ENCODE data around the gene NCL.
"Not testable (repeated sequence)": the region's sequence is repeated elsewhere in the genome, so short reads cannot be mapped to it uniquely, and the experiment has no call there.

NCL gene

DNA sequence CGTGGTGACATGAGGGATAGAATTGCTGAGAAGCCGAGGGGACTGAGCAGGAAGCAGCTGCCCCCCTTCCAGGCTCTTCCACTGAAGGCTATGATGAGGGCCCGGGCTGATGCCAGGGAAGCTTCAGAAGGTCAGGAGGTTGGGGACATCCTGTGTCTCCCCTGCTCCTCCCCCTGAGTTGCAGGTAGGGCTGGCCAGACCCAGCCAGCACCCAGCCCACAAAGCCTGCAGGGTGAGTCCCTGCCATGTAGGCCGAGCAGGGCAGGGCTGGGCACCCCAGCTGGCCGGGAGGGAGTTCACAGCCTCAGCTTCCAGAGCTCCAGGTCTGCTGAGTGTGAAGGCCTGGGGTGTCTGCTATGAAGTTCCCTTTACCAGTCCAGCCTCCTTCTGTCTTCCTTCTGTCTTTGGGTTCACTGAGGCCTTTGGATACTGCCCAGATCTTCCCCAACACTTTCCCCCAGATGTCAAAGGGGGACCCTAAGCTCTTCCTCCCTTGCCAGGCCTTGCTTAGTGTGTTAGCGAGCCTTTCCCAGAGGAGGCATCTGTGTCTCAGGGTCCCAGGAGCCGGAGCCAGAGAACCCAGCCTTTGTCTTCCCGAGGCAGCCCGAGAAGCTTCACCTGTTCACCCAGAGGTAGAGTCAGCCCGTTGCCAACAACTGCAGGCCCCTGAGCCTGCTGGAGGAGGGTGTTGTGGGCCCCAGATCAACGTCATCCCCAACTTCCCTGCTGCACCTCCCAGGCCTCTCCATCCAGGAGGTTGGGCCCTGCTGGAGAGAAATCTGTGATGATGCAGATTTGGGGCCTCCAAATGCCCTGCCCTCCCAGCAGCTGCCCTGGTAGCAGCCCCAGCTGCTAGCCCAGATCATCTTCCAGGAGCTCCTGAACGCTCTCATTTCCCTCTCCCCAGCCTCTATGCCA lies 3.6 kb upstream of the NCL start:
- no peak for DNase-seq

DNA sequence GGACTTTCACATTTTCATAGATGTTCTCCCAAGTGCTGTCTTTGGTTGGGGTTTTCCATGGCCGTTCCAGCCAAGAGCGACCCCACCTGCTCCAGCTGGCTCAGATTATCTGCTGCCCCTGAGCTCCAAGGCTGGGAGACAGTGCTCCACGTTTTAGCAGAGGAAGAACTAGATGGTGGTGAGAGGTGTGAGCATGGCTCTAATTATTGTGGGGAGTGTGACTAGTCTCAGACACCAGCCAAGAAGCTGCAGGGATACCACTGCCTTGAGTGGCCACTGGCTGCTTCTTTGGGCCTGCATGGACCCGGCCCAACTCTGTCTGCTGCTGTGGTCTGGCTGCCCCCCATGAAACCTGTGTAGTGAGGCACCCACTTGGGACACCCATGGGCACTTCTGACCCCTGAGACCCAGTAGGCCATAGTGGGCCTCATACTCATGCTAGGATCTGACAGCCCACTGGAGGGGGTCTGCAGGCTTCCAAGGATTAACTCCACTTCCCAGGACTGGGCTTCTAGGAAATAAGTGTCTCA lies 2.8 kb upstream of the NCL start:
- DNase-seq, result no peak

DNA sequence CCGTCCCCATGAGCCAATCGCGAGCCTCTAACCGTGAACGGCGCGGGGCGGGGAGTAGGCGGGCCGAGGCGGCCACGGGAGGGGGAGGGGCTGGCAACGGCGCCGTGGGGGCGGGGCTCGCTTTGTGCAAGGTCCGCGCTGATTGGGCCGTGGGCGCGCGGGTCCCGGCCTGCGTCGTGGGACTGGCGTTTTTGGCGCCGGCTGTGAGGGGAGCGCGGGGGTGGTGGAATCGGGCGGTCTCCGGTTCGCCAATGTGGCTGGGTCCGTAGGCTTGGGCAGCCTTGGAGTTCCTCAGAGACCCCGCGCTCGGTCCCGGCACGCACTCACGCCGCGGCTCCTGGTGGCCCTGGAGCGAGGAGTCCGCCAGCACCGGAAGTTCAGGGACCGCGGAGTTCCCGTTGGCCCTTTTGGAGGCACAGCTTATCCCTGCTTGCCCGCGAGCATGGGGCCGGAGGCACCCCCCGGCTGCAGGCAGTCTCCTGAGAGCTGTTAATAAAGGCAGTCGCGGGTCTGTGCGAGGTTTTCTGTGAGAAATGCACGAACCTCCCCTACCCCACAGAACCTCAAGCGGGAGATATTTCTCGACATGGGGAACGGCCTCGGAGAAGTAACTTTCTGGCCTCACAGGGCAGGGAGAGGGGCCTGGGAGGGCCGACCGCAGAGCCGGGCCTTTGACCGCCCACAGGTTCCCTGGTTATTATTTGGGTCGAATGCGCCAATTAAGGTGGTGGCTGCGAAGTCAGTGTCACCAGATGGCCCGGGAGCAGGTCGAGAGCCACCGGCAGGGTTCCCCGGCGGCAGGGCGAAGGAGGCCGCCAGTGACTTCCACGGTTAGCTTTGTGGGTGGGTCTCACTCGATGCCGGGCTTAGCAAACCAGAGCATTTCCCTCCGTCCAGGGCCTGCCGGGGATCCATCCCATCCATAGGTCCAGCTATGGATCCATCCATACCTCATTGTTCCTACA lies 574 bp upstream of the NCL start:
- DNase-seq, result peak; percentile 97 to 100

DNA sequence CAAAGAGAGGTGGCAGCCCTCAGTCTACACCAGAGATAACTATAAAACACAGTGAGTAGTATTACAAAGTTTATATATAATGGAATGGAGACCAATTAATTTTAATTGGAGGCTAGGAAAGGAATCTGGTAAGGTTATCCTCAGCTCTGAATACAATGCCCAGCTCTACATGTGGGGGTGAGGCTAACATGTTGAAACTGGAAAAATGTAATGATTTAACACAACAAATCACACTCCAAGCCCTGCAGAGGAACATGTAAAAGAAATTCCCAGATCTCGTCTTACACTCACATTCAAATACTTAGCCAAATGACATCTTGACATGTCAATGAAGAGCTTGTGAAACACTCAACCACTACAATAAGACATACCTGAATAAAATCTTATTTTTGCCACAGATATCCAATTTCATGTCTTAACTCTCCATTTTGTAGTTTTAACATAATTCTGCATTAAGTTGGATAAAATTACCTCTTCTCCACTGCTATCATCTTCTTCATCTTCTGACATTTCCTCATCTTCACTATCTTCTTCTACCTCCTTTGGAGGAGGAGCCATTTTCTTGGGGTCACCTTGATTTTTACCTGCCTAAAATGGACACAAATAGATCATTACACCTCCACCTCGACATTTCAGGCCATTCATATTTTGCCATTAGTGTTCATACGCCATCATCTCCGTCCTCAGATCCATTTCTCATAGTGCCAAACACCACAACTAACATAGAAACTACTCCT lies 1.4 kb downstream of the NCL start:
- no peak for DNase-seq

DNA sequence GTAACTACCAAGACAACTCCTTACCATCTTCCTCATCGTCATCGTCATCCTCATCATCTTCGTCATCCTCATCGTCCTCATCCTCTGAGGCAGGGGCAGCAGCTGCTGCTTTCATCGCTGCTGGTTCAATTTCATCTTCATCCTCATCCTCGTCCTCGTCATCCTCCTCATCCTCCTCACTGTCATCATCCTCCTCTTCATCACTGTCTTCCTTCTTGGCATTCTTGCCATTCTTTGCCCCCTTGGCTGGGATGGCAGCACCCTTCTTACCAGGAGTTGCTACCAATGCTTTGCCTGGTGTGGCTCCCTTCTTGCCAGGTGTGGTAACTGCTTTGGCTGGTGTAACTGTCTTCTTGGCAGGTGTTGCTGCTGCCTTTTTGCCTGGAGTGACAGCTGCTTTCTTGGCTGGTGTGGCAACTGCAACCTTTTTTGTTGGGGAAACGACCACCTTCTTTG lies 2.7 kb downstream of the NCL start:
- no peak for DNase-seq

DNA sequence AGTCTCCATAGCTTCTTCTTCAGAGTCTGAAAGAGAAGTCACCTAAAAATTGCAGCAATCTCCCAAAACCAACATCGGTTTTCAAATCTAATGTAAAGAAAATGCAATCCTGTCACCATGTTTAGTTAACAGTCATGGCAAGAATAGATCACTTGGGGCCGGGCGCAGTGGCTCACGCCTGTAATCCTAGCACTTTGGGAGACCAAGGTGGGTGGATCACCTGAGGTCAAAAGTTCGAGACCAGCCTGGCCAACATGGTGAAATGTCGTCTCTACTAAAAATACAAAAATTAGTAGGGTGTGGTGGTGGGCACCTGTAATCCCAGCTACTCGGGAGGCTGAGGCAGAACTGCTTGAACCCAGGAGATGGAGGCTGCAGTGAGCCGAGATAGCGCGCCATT lies 3.4 kb downstream of the NCL start:
- DNase-seq, result not testable (repeated sequence)

DNA sequence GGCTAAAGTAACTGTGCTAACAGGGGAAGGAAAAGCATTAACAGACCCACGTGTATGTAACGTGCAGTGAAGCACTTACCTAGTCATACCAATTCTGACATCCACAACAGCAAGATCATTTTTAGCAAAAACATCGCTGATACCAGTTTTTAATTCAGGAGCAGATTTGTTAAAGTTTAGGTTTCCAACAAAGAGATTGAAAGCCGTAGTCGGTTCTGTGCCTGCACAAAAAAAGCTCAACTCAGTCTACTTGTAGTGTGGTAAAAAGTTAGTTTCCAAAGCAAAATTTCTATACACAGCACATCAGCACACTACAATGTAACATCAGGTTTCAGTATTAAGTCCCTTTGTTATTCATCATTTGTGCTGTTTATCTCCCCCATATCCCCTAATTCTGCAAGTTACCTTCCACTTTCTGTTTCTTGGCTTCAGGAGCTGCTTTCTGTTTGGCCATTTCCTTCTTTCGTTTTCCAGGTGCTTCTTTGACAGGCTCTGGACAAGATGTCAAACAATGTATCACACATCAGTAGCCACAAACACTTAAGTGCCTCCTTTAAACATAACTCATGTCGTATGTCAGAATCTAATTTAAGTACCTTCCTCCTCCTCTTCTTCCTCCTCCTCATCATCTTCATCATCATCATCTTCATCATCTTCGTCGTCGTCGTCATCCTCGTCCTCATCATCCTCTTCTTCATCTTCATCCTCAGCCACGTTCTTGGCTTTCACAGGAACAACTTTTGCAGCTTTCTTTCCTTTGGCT lies 4.0 kb downstream of the NCL start:
- DNase-seq, result no peak

DNA sequence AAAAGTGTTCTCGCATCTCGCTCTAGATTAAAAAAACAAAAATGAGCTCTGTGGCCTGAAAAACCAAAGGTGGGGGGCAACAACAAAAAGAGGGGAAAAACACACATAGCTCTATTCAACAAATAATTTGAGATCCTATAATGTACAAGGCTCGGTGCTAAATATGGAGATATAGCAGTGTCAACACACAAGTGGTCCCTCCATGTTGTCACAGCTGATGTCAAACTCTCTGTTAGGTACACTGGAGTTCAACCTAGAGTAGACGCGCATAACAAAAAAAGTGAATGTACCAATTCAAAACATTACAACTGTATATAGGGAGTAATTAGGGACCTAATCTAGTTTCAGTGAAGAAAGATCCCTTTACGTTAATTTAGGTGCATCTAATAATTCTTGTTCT lies 5.9 kb downstream of the NCL start:
- DNase-seq, result no peak

DNA sequence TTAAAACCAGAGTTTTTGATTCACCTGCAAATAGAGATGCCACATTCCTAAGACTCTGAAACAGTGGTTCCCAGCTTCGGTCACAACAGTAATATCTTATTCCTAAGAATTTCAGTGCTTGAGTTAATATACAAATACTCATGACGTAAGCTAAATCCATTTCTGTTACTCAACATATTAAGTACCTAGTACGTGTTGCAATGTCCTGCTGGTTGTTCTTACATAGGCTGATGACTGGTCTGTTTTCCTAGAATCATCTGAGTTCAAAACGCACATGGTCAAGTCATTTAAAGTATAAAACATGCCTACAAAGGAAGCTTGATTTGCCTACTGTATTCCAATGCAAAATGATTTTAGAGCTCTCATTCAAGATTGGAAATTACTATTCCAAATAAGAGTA lies 7.2 kb downstream of the NCL start:
- no peak for DNase-seq

DNA sequence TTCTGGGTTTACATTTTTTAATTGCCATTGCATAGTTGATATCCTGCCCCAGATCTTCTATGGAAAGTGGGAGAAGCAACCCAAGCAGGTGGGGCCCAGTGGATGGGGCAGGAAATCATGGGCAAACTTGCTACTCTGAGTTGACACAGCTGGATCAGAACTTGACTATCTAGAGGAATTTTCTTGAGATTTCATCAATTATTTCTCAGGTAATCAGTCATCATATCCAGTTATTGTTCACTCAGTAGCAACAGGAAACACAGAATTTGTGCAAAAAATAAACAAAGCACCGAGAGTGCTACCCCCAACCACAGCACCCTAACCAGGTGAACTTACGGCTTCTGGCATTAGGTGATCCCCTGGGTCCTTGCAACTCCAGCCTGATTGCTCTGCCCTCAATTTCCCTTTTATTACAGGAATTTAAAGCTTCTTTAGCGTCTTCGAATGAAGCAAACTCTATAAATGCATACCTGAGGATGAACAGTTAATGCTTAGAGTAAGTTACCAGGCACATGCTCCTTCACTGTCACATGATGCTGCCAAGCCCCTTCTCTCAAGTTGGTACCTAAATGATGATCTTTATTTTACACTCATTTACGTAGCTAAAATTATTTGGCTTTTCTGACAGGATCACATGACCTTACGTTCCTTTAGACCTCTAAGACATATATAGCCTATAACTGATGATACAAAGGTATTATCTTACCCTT lies 7.8 kb downstream of the NCL start:
- DNase-seq, result no peak

DNA sequence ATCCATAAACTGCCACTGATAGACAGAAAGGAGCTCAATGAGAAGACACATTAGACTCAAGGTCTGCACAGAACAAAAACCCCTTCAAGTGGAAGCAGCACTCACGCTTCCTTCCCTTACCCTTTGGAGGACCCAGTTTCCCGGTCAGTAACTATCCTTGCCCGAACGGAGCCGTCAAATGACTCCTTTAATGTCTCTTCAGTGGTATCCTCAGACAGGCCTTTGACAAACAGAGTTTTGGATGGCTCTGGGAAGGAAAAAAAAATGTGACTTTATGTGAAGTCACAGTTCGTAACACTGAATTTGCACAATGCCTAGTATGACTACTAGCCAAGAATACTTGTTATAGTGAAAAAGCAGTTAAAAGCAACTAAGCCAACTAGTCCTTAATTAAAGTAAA lies 8.4 kb downstream of the NCL start:
- no peak for DNase-seq

DNA sequence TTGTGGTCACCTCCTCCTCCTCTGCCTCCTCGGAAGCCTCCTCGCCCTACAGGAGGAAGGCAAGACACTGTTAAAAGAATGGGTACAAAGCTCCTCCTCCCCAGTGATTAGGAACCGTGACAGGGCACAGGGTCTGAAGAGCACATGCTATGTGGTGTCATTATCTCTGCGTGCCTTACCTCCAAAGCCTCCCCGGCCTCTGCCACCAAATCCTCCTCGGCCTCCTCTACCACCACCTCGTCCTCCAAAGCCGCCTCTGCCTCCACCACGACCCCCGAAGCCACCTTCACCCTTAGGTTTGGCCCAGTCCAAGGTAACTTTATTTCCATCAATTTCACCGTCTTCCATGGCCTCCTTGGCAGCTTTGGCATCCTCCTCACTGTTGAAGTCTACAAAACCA lies 9.1 kb downstream of the NCL start:
- no peak for DNase-seq

DNA sequence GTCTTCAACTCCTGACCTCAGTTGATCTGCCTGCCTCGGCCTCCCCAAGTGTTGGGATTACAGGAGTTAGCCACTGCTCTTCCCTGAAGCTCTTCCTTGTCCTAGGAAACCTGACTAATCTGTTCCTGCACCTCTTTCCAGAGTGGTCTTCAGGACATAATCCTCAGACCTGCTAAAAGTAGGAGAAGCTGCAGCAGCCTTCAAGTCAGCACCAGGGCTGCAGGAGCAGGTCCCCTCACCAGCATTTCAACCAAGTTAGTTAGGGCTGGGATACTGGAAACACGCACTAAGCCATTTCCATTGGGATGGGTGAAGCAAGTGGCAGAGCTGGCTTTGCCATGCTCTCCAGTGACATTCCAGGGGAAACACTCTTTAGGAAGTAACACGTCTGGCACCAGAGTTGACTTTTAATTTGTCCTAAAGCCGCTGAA lies 9.9 kb downstream of the NCL start:
- no peak for DNase-seq

DNA sequence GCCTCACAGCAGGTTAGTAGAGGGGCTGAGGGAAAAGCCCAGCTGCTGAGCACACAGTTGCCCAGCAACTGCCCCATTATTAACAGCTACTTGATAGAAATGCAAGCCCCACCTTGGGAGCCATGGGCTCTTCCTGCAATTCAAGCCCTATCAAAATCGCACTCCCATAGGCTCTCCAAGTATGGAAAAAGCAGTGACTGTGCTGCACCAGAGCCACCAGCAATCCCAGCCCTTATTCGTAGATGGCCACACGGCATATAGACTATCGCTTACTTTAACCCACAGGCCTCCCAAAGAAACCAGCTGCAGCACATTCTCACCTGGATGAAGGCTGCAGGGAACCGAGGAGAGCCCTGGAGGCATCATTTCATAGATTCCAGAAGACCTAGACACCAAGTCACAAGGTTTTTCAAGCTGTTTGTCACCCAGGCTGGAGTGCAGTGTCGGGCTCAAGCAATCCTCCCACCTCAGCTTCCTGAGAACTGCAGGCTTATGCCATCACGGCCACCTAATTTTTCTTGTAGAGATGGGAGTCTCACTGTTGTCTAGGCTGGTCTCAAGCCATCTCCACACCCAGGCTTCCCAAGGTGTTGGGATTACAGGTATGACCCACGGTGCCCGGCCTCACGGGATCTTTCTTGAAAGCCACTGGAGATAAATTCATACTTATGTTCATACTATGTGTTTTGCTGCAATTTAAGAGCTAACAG lies 11.3 kb downstream of the NCL start:
- no peak for DNase-seq

DNA sequence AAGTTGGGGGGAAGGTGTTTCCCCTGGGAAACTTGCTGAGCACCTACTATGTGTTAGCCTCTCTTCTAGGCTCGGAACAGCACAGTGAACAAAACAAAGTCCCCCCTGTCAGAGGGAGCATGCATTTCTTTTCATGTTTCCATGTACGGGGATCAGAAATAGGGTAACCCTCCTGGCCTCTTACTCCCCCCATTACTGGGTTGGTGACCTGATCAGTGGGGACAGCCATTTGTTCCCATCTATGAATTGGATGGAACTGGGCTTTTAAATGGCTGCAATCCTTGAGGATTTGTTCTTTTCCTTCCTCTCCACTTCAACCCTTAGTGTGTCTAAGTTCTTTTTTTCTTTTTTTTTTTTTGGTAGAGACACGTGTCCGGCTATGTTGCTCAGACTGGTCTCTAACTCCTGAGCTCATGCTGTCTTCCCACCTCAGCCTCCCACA lies 13.7 kb downstream of the NCL start:
- no peak for DNase-seq

DNA sequence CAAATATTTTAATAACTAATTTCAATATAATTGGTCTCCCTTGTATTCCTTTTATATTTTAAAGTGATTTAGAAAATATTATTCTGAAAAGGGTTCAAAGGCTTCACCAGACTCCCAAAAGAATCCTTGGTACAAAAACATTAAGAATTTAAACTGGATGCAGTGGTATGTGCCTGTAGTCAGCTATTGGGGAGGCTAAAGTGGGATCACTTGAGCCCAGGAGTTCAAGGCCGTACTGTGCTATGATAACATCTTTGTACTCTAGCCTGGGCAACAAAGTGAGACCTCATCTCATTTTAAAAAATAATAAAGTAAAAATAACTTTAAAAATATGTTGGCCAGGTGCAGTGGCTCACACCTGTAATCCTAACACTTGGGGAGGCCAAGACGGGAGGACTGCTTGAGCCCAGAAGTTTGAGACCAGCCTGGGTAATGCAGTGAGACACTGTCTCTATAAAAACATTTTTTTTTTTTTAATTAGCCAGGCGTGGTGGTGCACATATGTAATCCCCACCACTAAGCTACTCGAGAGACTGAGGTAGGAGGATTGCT lies 14.7 kb downstream of the NCL start:
- no peak for DNase-seq

DNA sequence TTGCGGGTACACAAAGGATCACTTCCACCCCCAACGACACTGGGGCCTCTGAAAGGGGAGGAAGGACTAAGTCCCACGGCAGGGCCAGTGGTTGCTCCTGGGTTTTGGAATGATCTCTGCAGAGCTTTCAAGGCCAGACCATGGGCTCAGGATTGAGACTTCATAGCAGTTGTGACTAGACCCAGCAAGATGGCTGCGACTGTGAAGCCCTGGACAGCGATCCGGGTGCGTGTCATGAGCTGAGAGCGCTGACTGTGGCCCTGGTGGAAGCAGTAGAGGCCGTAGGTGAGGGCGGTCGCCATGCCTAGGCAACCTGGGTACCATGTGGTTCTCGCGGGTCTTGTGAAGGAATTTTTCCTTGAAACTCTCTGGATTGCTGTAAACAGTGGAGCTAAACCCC lies 27.3 kb downstream of the NCL start:
- DNase-seq, result no peak

DNA sequence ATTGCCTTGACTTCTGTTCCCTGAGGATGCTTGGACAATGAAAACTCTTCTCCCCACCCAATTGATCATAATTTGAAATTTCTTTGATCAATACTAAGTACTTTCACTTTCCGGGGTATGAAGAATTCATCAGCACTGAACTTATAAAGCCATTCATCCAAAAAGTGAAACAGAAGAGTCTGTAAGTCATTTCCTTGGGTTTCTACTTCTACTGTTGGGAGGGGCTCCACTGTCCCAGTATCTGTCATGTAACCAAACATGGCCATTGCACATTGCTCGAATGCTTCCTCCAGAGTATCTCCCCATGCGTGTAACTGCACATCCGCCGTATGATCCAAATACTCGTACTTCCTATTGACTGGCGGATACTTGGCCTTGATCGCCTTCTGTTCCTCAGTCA lies 30.3 kb downstream of the NCL start:
- no peak for DNase-seq

DNA sequence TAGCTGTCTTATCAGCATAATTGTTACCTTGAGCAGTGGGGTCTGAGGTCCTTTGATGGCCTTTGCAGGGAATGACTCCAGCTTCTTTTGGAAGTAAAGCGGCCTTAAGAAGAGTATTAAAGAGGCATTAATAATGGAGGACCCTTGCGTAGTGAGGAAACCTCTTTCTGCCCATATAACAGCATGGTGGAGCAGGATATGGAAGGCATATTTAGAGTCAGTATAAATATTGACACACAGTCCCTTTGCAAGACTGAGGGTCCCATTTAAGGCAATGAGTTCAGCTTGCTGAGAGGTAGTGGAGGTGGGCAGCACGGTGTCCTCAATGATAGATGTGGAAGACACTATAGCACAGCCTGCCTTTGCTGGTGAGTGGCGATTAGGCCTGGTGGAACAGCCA lies 32.7 kb downstream of the NCL start:
- no peak for DNase-seq

DNA sequence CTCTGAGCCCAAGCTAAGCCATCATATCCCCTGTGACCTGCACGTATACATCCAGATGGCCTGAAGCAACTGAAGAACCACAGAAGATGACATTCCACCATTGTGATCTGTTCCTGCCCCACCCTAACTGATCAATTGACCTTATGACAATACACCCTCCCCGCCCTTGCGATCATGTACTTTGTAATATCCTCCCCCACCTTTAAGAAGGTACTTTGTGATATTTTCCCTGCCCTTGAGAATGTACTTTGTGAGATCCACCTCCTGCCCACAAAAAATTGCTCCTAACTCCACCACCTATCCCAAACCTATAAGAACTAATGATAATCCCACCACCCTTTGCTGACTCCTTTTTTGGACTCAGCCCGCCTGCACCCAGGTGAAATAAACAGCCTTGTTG lies 33.8 kb downstream of the NCL start:
- DNase-seq, result not testable (repeated sequence)

All from stimulated activated CD4-positive, alpha-beta T cell treated with anti-CD3 and anti-CD28 coated beads, Interleukin-4, amount 100 ng/mL, for 4 hours (primary cell).